Lung (tissue), 12 donors: ENCODE data around the gene ZNRF1. TPM values are rescaled to one million over a fixed set of nuclear protein-coding genes. Genes with fewer than 3 reads are reported as not detected.
A peak's percentile ranks its signal among the peaks of the same experiment; 100 is the strongest.
"Not testable (repeated sequence)": the region's sequence is repeated elsewhere in the genome, so short reads cannot be mapped to it uniquely, and the experiment has no call there.

ENCODE experiments used
- ATAC-seq: fragments of 200-7000 bp; cut with Tn5 transposase; one replicate; pipeline ENCODE4 v1.9.1; 2020; ENCODE audit warnings: moderate number of reproducible peaks; ENCODE audit not compliant: insufficient read depth, low FRiP score
- DNase-seq, 3 donors: peaks; one replicate each; pipeline ENCODE4 v3.0.0-alpha.2; 2013 to 2017
- H3K27ac ChIP-seq, 2 donors: one replicate each; pipeline ENCODE4 v1.5.1; 2013; ENCODE audit warnings: mild to moderate bottlenecking in 2 of 2, moderate library complexity in 2 of 2, control low read depth in 1 of 2, inconsistent platforms in 1 of 2, low read depth in 1 of 2, low read length in 1 of 2
- H3K27me3 ChIP-seq, 3 donors: one replicate each; pipeline ENCODE4 v1.5.1; 2013; ENCODE audit warnings: low read length in 2 of 3; ENCODE audit not compliant: control insufficient read depth in 3 of 3, insufficient read depth in 3 of 3
- H3K36me3 ChIP-seq, 4 donors: one replicate each; pipeline ENCODE4 v1.5.1; 2013; ENCODE audit warnings: low read length in 4 of 4, mild to moderate bottlenecking in 1 of 4, moderate library complexity in 1 of 4; ENCODE audit not compliant: control insufficient read depth in 4 of 4, insufficient read depth in 4 of 4
- H3K4me1 ChIP-seq, 5 donors: one replicate each; pipeline ENCODE4 v1.5.1; 2013; ENCODE audit warnings: low read length in 5 of 5, mild to moderate bottlenecking in 2 of 5, moderate library complexity in 1 of 5; ENCODE audit not compliant: control insufficient read depth in 5 of 5, insufficient read depth in 5 of 5
- H3K4me3 ChIP-seq: one replicate; pipeline ENCODE4 v1.5.1; 2013; ENCODE audit warnings: mild to moderate bottlenecking, control low read depth, moderate library complexity
- H3K9ac ChIP-seq, 2 donors: one replicate each; pipeline ENCODE4 v1.5.1; 2013; ENCODE audit warnings: low read length in 2 of 2, control low read depth in 1 of 2; ENCODE audit not compliant: insufficient read depth in 1 of 2
- H3K9me3 ChIP-seq, 4 donors: one replicate each; pipeline ENCODE4 v1.5.1; 2013; ENCODE audit warnings: low read length in 3 of 4, mild to moderate bottlenecking in 1 of 4, moderate library complexity in 1 of 4; ENCODE audit not compliant: control insufficient read depth in 4 of 4, insufficient read depth in 3 of 4
- WGBS, 2 donors: extraction: QIAGEN DNeasy Blood & Tissue Kit; methylation state at CpG; one replicate each; pipeline ENCODE4 v1.1.7; 2013; 5-methylcytosine and 5-hydroxymethylcytosine counted together
- polyA plus RNA-seq, 2 donors: library from polyadenylated mRNA; stranded (reverse); fragments of 200-250 nt; gene quantifications; one replicate each; pipeline ENCODE4 v1.2.1, GENCODE V29; 2013
- total RNA-seq, 2 donors: library from RNA; depleted of rRNA in 1 of 2; stranded (reverse); fragments of >200 nt in 1 of 2; gene quantifications; one replicate each; pipeline ENCODE4 v1.2.1, GENCODE V29; 2014 to 2021
- TF ChIP-seq, protein P1 (sequence below): IDR thresholded peaks from 2 replicates; pipeline ENCODE4 v1.5.1; 2012; ENCODE audit warnings: mild to moderate bottlenecking; ENCODE audit errors: control extremely low read depth, extremely low read depth
- donor health status: control.
- donor health status: control.
- donor health status: Bipolar disorder and iron deficiency.
- donor health status: healthy.
- donor health status: DM: yes; HTN: yes; CAD: no.

Gene ZNRF1
- total and polyA plus RNA-seq, 4 donors: 8.9 to 25.1 (median 16.2) TPM

- Histone ChIP-seq H3K4me3 (no peak overlapping the region), H3K9ac (peak overlapping the region in 1 of 2 donors; percentile 35), H3K27me3 (no peaks in the 10 kb centered on the region), H3K27ac (peak overlapping the region in 1 of 2 donors; percentile 41), H3K36me3 (peaks cover 0 to 2% (median 0%) of the 10 kb centered on the region in 4 donors), H3K9me3 (no peaks in the 10 kb centered on the region), H3K4me1 (peaks cover 19 to 47% (median 22%) of the 10 kb centered on the region in 5 donors)
- DNase-seq: no peak
- no peak for ATAC-seq
- TF ChIP-seq, protein P1, sequence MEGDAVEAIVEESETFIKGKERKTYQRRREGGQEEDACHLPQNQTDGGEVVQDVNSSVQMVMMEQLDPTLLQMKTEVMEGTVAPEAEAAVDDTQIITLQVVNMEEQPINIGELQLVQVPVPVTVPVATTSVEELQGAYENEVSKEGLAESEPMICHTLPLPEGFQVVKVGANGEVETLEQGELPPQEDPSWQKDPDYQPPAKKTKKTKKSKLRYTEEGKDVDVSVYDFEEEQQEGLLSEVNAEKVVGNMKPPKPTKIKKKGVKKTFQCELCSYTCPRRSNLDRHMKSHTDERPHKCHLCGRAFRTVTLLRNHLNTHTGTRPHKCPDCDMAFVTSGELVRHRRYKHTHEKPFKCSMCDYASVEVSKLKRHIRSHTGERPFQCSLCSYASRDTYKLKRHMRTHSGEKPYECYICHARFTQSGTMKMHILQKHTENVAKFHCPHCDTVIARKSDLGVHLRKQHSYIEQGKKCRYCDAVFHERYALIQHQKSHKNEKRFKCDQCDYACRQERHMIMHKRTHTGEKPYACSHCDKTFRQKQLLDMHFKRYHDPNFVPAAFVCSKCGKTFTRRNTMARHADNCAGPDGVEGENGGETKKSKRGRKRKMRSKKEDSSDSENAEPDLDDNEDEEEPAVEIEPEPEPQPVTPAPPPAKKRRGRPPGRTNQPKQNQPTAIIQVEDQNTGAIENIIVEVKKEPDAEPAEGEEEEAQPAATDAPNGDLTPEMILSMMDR: no peak
- WGBS, 2 donors: 54 to 73% methylated on average over 3 of the region's 3 CpGs
These were observed 89.4 kb downstream of the ZNRF1 start for GRCh38 chr16:75088216-75088615.

DNA sequence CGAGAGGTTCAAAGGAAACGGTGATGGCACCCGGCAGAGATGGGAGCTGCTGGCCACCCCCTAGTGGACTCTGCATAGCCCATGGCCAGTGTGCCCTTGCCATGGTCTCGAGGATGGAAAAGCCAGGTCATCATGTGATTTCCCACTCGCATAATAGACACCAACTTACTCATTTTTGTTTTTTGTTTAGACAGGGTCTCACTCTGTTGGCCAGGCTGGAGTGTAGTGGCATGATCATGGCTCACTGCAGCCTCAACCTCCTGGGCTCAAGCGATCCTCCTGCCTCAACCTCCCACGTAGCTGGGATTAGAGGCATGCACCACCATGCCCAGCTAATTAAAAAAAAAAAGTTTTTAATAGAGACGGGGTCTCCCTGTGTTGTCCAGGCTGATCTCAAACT is 90.1 kb downstream of the ZNRF1 start:
- WGBS, 2 donors: 82 to 85% methylated on average over 8 of the region's 8 CpGs
- DNase-seq: no peak
- Histone ChIP-seq H3K4me1 (peaks cover 19 to 47% (median 21%) of the 10 kb centered on the region in 5 donors), H3K36me3 (peaks cover 0 to 4% (median 1%) of the 10 kb centered on the region in 4 donors), H3K27ac (no peak overlapping the region), H3K9me3 (no peaks in the 10 kb centered on the region), H3K9ac (no peak overlapping the region), H3K4me3 (no peak overlapping the region), H3K27me3 (no peaks in the 10 kb centered on the region)
- TF ChIP-seq, protein P1: no peak
- no peak for ATAC-seq

- DNase-seq: no peak
These were observed 90.8 kb downstream of the ZNRF1 start for GRCh38 chr16:75089486-75090202.

DNA sequence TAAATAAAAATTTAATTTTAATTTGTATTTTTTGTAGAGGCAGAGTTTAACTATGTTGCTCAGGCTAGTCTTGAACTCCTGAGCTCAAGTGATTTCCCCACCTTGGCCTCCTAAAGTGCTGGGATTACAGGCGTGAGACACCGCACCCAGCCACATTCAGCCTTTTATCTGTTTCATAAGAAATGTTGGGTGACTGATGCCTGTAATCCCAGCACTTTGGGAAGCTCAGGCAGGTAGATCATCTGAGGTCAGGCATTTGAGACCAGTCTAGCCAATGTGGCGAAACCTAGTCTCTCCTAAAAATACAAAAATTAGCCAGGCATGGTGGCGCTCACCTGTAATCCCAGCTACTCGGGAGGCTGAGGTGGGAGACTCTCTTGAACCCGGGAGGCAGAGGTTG is 92.1 kb downstream of the ZNRF1 start:
- 85 to 94% methylated on average over 6 of the region's 6 CpGs for WGBS, 2 donors
- not testable (repeated sequence) for DNase-seq, ATAC-seq

More at GRCh38 chr16:75089486-75090202, 90.8 kb downstream of the ZNRF1 start:
- Histone ChIP-seq H3K4me1 (peaks cover 19 to 47% (median 20%) of the 10 kb centered on the region in 5 donors), H3K4me3 (no peak overlapping the region), H3K9ac (no peak overlapping the region), H3K27ac (peak overlapping the region in 1 of 2 donors; percentile 35), H3K27me3 (no peaks in the 10 kb centered on the region), H3K36me3 (peaks cover 0 to 5% (median 2%) of the 10 kb centered on the region in 4 donors), H3K9me3 (no peaks in the 10 kb centered on the region)
- WGBS, 2 donors: 63 to 73% methylated on average over 6 of the region's 6 CpGs
- ATAC-seq: no peak
- TF ChIP-seq, protein P1: no peak

GRCh38 chr16:75091619-75092018 is 92.8 kb downstream of the ZNRF1 start:
- WGBS, 2 donors: 68 to 88% methylated on average over 3 of the region's 3 CpGs
- Histone ChIP-seq H3K36me3 (peaks cover 0 to 12% (median 3%) of the 10 kb centered on the region in 4 donors), H3K4me1 (peaks cover 19 to 42% (median 23%) of the 10 kb centered on the region in 5 donors)
- not testable (repeated sequence) for H3K9me3 ChIP-seq, H3K27me3 ChIP-seq, ATAC-seq, DNase-seq, H3K4me3 ChIP-seq, H3K9ac ChIP-seq, H3K27ac ChIP-seq

More for the DNA sequence above, 92.1 kb downstream of the ZNRF1 start:
- H3K9ac ChIP-seq, H3K4me3 ChIP-seq, H3K9me3 ChIP-seq, H3K27ac ChIP-seq, H3K27me3 ChIP-seq: not testable (repeated sequence)
- Histone ChIP-seq H3K36me3 (peaks cover 0 to 12% (median 3%) of the 10 kb centered on the region in 4 donors), H3K4me1 (peaks cover 20 to 42% (median 24%) of the 10 kb centered on the region in 5 donors)
